ENCODE measurements around the gene NBPF3. TPM values are rescaled to one million over a fixed set of nuclear protein-coding genes. Genes with fewer than 3 reads are reported as not detected.

NBPF3 gene
- total RNA-seq, 1 experiment from 2014 or later, result 15.8 TPM

DNA sequence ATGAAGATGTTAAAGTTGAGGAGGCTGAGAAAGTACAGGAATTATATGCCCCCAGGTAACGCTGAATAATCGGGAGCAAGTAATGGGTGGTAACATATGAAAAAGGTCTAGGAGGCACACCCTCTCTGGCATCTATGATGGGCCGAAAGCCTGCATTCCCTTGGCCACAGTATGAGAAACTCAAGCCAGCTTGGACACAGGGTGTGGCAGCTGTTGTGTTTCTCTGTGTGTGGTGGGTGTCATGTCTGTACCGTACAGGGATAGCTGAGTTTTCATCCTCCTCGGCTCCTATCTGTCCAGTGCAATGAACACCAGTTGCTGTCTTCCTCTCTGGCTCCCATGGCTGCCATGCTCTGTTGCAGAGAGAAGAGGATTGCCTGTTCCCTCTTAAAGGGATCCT lies 32.9 kb downstream of the NBPF3 start:
- WGBS (ENCODE audit: extremely low coverage, insufficient read length, low lambda C conversion rate), result no CpG with 5 or more reads among the region's 5 CpGs
- H3K27me3 Mint-ChIP-seq (ENCODE audit: low read depth), result no peaks in the 10 kb centered on the region

More for the DNA sequence above, 32.9 kb downstream of the NBPF3 start:
- Histone ChIP-seq H4K8ac (replicated peaks; ENCODE audit: insufficient read length, low read depth, low read length) (no peak overlapping the region), H3K18ac (ENCODE audit: insufficient read length, low read depth, low read length) (no peak overlapping the region), H2AFZ (ENCODE audit: low read length) (no peak overlapping the region), H3K79me1 (ENCODE audit: insufficient read depth, low read depth, low read length, poor library complexity, severe bottlenecking) (no peaks in the 10 kb centered on the region), H4K5ac (ENCODE audit: insufficient read length, low read depth, low read length) (no peak overlapping the region), H3K56ac (ENCODE audit: insufficient read length, low read depth, low read length) (no peak overlapping the region), H3K4me1 (ENCODE audit: insufficient read depth, low read length) (peaks cover 2% of the 10 kb centered on the region; the same call in 1 of the 2 replicates), H3T11ph (ENCODE audit: low read length) (no peak overlapping the region), H2BK15ac (ENCODE audit: low read depth, low read length) (no peak overlapping the region), H3K23me2 (ENCODE audit: insufficient read length, low read depth, low read length, poor library complexity, severe bottlenecking) (no peaks in the 10 kb centered on the region), H3K14ac (ENCODE audit: insufficient read depth, low read length) (no peak overlapping the region), H2BK20ac (ENCODE audit: low read depth, low read length, poor library complexity, severe bottlenecking) (no peak overlapping the region), H3K4me2 (ENCODE audit: insufficient read depth, insufficient read length, low read length) (no peak overlapping the region), H3K23ac (ENCODE audit: insufficient read length, low read depth, low read length) (no peak overlapping the region), H3K4ac (ENCODE audit: low read depth, low read length) (no peak overlapping the region), H2AK5ac (ENCODE audit: insufficient read length, low read length) (no peak overlapping the region), H3K27ac (ENCODE audit: insufficient read length, low read depth, low read length) (no peak overlapping the region), H2BK120ac (ENCODE audit: low read depth, low read length, poor library complexity, severe bottlenecking) (no peak overlapping the region), H4K91ac (ENCODE audit: insufficient read length, low read depth, low read length) (no peak overlapping the region), H3K9ac (ENCODE audit: extremely low read depth, insufficient read length, low read length) (no peak overlapping the region), H2BK5ac (ENCODE audit: insufficient read length, low read length) (no peak overlapping the region), H3K79me2 (ENCODE audit: insufficient read depth, low read length) (no peaks in the 10 kb centered on the region), H3K27me3 (ENCODE audit: insufficient read depth, low read length) (no peaks in the 10 kb centered on the region), H3K9me3 (ENCODE audit: control insufficient read depth, low read depth, low read length) (no peaks in the 10 kb centered on the region), H2BK12ac (ENCODE audit: insufficient read length, low read depth, low read length) (no peak overlapping the region), H4K20me1 (ENCODE audit: control insufficient read depth, insufficient read depth, insufficient read length) (no peaks in the 10 kb centered on the region)
- DNase-seq, result no peak
- Mint-ChIP-seq H3K27ac (peak overlapping the region in 1 of 3 experiments; percentile 21; a peak in 1 of 7 replicates), H3K36me3 (ENCODE audit: insufficient read depth in 1 of 3, low read depth in 3 of 3) (peaks cover 2 to 23% (median 20%) of the 10 kb centered on the region in 3 experiments; a peak in 5 of 7 replicates), H3K9me3 (no peaks in the 10 kb centered on the region), H3K4me3 (no peak overlapping the region), H3K4me1 (peaks cover 19 to 22% of the 10 kb centered on the region in 2 experiments)
- TF ChIP-seq, protein P1, sequence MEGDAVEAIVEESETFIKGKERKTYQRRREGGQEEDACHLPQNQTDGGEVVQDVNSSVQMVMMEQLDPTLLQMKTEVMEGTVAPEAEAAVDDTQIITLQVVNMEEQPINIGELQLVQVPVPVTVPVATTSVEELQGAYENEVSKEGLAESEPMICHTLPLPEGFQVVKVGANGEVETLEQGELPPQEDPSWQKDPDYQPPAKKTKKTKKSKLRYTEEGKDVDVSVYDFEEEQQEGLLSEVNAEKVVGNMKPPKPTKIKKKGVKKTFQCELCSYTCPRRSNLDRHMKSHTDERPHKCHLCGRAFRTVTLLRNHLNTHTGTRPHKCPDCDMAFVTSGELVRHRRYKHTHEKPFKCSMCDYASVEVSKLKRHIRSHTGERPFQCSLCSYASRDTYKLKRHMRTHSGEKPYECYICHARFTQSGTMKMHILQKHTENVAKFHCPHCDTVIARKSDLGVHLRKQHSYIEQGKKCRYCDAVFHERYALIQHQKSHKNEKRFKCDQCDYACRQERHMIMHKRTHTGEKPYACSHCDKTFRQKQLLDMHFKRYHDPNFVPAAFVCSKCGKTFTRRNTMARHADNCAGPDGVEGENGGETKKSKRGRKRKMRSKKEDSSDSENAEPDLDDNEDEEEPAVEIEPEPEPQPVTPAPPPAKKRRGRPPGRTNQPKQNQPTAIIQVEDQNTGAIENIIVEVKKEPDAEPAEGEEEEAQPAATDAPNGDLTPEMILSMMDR (conservative IDR thresholded peaks at IDR 0.05), result no peak

All from H9 (cell line).